ENCODE measurements around the gene SETMAR.
A peak's percentile ranks its signal among the peaks of the same experiment; 100 is the strongest.

SETMAR gene

GRCh38 chr3:4343258-4343657 is 40.1 kb downstream of the SETMAR start:
- Mint-ChIP-seq H3K4me3 (no peak overlapping the region), H3K9me3 (peaks cover 28% of the 10 kb centered on the region), H3K4me1 (peaks cover 10% of the 10 kb centered on the region), H3K27me3 (ENCODE audit: low read depth) (no peaks in the 10 kb centered on the region), H3K27ac (no peak overlapping the region), H3K36me3 (ENCODE audit: low read depth) (peaks cover 30% of the 10 kb centered on the region)
- TF ChIP-seq CTCF (IDR thresholded peaks at IDR 0.05; ENCODE audit: unreplicated experiment in 3 of 3), result no peak

GRCh38 chr3:4350789-4351163 is 47.6 kb downstream of the SETMAR start:
- Mint-ChIP-seq H3K27ac (peak overlapping the region; percentile 1 to 14 (median 2)), H3K4me3 (no peak overlapping the region), H3K36me3 (ENCODE audit: low read depth) (peaks cover 23% of the 10 kb centered on the region), H3K27me3 (ENCODE audit: low read depth) (no peaks in the 10 kb centered on the region), H3K4me1 (peaks cover 29% of the 10 kb centered on the region), H3K9me3 (peaks cover 10% of the 10 kb centered on the region)
- peak; percentile 75 to 81 (median 81) for TF ChIP-seq CTCF (IDR thresholded peaks at IDR 0.05; ENCODE audit: unreplicated experiment in 3 of 3)

GRCh38 chr3:4351164-4351855 is 48.1 kb downstream of the SETMAR start:
- H3K27me3 Mint-ChIP-seq (ENCODE audit: low read depth), result no peaks in the 10 kb centered on the region
- no peak overlapping the region for H3K4me3 Mint-ChIP-seq
- peaks cover 35% of the 10 kb centered on the region for H3K4me1 Mint-ChIP-seq
- H3K9me3 Mint-ChIP-seq, result peaks cover 4% of the 10 kb centered on the region
- H3K27ac Mint-ChIP-seq, result peak overlapping the region in 2 of 3 experiments; percentile 2 to 14
- peak in 1 of 3 experiments; percentile 6 for TF ChIP-seq CTCF (IDR thresholded peaks at IDR 0.05; ENCODE audit: unreplicated experiment in 3 of 3)
- H3K36me3 Mint-ChIP-seq (ENCODE audit: low read depth), result peaks cover 17% of the 10 kb centered on the region

GRCh38 chr3:4351872-4352271 is 48.7 kb downstream of the SETMAR start:
- peaks cover 40% of the 10 kb centered on the region for H3K4me1 Mint-ChIP-seq
- H3K9me3 Mint-ChIP-seq, result no peaks in the 10 kb centered on the region
- H3K27ac Mint-ChIP-seq, result peak overlapping the region; percentile 9 to 47 (median 24)
- H3K27me3 Mint-ChIP-seq (ENCODE audit: low read depth), result no peaks in the 10 kb centered on the region
- peaks cover 12% of the 10 kb centered on the region for H3K36me3 Mint-ChIP-seq (ENCODE audit: low read depth)
- no peak for TF ChIP-seq CTCF (IDR thresholded peaks at IDR 0.05; ENCODE audit: unreplicated experiment in 3 of 3)
- H3K4me3 Mint-ChIP-seq, result no peak overlapping the region

- TF ChIP-seq CTCF (IDR thresholded peaks at IDR 0.05; ENCODE audit: unreplicated experiment in 3 of 3), result no peak
- peak overlapping the region in 2 of 3 experiments; percentile 21 to 46 for H3K4me3 Mint-ChIP-seq
- H3K36me3 Mint-ChIP-seq (ENCODE audit: low read depth), result peaks cover 7% of the 10 kb centered on the region
- no peaks in the 10 kb centered on the region for H3K27me3 Mint-ChIP-seq (ENCODE audit: low read depth)
- no peaks in the 10 kb centered on the region for H3K9me3 Mint-ChIP-seq
- peak overlapping the region; percentile 94 to 95 (median 95) for H3K27ac Mint-ChIP-seq
- peaks cover 46% of the 10 kb centered on the region for H3K4me1 Mint-ChIP-seq
Observed at GRCh38 chr3:4355401-4356219, 52.4 kb downstream of the SETMAR start.

All from nephron (organoid).